Measurements from ENCODE around the gene LRRC55.

The LRRC55 gene
- 0 to 0.13 (median 0) reads per million in 18 experiments for total RNA-seq

GRCh38 chr11:57181678-57182305 lies at the start of gene LRRC55:
Gene LRRC55, plus strand, starts transcription at chr11:57181953. Its CDS starts 70 bp downstream, at chr11:57182023.
- DNase-seq = no peak

DNA sequence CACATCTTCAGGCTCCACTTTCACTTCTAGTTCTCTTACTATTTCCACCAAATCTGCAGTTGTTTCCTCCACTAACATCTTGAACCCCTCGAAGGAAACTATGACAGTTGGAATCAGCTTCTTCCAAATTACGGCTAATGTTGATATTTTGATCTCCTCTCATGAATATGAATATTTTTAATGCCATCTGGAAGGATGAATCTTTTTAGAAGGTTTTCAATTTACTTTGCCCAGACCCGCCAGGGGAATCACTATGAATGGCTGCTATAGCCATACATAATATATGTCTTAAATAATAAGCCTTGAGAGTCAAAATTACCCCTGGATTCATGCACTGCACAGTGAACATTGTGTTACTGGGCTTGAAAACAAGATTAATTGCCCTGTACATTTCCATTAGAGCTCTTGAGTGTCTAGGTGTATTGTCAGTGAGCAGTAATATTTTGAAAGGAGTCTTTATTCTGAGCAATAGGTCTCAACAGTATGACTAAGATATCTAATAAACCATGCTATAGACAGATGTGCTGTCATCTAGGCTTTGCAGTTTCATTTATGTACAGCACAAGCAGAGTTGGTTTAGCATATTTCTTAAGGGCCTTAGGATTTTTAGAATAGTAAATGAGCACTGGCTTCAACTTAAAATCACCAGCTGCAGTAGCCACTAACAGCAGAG lies 48.3 kb upstream of the LRRC55 start:
- no peak for DNase-seq

GRCh38 chr11:57134284-57134683 lies 47.5 kb upstream of the LRRC55 start:
- no peak for DNase-seq

- DNase-seq = no peak
These were observed 46.6 kb upstream of the LRRC55 start for GRCh38 chr11:57135020-57135751.

DNA sequence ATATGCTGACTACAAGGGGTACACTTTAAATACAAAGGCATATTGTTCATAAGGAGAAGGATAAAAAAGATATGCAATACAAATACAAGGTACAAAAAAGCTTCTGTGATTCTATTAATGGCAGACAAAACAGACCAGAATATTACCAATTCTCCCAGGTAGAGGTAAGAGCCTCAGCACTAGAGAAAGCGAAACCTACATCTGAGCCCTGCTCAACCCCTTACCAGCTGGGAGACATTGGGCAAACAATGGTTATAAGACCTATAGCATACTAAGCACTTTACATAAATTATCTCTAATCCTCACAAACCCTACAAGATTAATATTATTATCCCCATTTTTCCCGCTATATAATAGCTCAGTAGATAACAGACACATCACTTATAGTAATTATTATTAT lies 41.2 kb upstream of the LRRC55 start:
- no peak for DNase-seq

GRCh38 chr11:57143459-57143858 lies 38.3 kb upstream of the LRRC55 start:
- DNase-seq = no peak

DNA sequence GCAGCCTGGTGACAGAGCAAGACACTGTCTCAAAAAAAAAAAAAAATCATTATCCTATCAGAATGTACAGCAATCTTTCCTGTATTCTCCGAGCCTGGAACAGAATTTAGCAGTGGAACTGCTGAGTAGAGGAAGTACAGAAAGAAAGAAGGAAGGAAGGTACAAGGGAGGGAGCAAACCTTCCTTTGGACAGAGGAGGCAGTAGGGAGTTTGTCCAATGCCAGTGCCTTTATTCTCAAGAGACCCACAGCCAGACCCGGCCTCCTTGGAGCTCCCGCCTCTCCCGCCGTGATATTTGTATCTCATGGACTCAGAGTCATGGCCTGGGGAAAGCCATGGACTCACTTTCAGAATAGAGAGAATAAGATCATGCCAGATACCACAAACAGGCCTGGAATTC lies 37.7 kb upstream of the LRRC55 start:
- DNase-seq = no peak

DNA sequence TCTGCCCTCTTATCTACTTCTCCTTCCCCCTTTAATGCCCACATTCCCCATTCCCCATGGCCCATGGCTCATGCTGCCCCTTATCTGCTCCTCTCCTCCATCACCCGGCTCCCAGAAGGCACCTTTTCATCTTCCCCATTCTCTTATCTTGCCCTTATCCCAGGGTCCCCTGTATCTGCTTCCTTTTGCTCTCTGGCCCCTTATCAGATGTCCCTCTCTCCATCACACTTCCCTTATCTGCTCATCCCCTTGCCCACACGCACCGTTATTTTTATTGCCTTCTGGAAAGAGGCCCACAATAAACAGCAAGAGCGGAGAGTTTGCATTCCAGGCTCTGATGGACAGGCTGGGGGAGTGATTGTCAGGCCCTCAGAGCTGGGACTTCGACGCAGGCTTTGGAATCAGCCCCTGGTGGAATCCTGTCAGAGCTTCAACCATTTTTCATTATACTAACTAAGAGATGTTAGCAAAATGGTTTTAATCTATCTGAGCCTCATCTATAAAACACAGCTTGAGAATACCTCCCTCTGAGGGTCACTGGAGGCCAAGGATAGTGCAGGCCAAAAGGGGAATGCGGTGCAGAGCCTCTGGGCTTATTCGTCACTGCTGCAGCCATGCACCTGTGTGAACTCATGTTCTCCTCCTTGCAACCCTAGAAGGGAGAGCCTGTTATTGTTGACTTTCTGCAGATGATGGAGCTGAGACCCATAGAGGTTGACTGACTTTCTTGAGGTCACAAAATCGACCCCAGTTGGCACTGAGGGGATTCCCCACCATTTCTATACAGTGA lies 37.0 kb upstream of the LRRC55 start:
- DNase-seq = no peak

DNA sequence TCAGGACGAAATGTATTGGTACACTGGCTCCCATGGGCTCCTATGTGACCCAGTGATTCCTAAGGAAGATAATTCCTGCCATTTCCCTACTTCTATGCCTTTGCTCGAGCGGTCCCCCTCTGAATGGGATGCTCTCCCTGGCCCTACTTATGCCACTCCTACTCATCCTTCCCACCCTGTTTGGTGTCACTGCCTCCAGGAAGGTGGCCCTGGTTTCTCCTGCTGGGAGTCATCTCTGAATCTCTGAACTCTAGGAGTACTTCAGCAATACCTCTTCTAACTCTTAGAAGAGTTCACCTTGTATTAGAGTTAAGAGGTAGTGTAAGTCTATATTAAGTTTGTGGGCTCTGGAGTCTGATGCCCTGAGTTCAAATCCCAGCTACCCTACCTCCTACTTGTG lies 35.5 kb upstream of the LRRC55 start:
- DNase-seq = no peak

- no peak for DNase-seq
These were observed 33.1 kb upstream of the LRRC55 start for GRCh38 chr11:57148621-57149020.

GRCh38 chr11:57150454-57150917 lies 31.3 kb upstream of the LRRC55 start:
- no peak for DNase-seq

GRCh38 chr11:57152134-57152533 lies 29.6 kb upstream of the LRRC55 start:
- no peak for DNase-seq

DNA sequence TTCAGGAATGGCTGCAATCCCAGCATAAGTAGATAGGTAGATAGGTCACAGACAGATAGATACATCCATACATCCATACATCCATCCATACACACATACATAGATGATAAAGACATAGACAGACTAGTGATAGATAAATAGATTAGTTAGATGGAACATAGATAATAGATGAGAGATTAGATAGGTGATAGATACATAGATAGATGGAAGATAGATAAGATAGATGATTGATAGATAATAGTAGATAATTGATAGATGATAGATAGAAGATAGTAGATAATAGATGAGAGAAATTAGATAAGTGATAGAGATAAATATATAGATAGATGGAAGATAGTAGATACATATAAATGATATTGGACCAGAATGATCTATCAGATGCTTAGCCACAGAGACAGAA lies 28.3 kb upstream of the LRRC55 start:
- DNase-seq = no peak

DNA sequence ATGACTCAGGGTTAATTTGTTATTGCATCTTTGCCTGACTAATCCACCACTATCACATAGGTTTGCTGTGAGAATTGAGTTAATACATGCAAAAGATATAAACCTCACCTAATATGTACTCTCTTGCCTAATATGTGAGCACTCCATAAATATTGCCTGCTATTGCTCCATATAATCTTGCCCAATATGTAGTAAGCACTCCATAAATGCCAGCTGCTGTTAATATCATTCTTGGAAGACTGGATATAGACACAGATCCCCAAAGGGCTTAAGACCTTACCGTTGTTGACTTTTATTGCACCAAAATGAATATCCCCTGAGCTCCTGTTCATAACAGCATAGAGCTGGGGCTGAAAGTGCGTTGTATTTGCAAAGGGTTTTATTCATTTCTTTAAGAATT lies 27.0 kb upstream of the LRRC55 start:
- no peak for DNase-seq

DNA sequence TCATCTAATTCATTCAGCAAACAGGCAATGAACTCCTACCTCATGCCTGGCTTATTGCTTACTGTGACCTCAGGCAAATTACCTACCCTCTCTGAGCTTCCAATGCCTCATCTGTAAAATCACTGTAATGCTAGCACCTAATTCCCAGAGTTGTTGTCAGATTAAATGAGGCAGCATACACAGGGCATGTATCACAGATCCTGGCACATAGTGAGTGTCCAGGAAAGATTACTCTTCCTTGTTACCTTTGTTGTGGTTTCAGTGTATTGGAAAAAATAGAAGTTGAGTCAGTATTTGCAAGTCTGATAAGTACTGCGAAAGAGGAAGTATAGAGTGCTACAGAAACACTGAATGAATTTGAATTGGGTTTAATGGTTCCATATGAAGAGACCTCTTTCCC lies 26.4 kb upstream of the LRRC55 start:
- DNase-seq = no peak

GRCh38 chr11:57155838-57156607 lies 25.7 kb upstream of the LRRC55 start:
- no peak for DNase-seq

DNA sequence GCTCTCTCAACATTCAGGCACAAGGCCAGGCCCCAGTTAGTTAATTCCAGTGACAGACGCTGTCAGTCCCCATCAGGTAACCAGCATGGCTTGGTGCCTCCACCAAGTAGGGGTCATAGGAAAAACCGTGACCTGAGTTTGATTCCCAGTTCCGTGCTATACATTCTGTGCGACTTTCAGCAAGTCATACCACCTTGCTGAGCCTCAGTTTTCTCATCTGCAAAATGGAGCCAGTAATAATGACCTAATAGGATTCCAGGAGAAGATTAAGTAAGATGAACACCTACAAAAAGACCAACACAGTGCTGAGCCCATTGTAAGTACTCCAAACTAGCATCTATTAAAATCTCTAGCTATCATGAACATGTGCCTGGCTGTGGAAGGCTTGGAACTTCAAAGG lies 24.8 kb upstream of the LRRC55 start:
- DNase-seq = no peak

DNA sequence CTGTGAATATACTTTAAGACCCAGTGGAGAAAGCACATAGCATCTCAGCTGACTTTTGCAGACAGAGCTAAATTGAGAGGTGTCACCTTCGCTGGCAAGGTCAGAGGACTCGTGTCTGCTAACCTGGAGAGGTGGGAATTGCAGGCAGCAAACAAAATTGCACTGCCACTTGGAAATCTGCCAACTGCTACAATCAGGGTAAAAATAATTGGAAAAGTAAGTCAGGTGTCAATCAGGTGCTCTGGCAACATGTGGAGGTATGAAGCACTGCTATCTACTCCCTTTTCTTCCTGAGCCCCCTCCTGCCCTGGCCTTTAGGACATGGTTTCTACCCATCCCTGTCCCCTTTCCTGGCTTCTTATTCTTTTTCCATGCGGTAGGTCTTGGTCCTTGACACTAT lies 24.1 kb upstream of the LRRC55 start:
- DNase-seq = no peak

DNA sequence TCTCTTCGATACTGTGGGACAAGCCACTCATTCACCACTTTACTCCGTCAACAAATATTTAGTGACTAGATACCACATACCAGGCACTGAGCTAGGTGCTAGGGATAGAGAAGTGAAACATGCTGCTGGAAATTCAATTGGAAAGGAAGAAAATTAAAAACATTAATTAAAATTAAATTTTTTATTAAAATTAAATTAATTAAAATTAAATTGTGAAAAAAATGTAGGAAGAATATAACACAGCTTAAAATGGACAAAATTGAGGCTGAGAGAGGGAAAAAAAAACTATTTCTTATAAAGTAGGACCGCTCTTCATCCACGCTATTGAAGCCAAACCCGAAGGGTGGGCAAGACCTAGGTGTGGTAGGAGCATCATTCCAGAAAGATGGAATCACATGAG lies 23.6 kb upstream of the LRRC55 start:
- DNase-seq = no peak

- DNase-seq = no peak
These were observed 23.2 kb upstream of the LRRC55 start for GRCh38 chr11:57158599-57158998.

DNA sequence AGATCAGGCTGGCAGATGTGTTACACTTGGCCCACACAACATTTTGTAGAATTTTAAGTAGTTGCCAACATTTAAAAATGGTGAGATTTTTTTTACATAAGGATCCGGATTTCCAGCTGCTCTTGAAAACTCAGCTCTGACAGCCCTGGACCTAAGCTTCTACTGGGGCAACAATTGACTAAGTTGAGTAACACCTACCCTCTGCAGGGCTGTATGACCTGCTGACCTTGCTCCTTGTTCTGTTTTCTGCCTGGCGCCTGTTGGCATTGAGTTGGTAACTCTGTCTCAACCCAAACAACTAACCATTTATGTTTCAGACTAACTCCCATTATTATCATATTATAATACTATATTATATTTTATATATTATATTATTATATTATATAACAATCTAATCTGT lies 21.1 kb upstream of the LRRC55 start:
- no peak for DNase-seq

DNA sequence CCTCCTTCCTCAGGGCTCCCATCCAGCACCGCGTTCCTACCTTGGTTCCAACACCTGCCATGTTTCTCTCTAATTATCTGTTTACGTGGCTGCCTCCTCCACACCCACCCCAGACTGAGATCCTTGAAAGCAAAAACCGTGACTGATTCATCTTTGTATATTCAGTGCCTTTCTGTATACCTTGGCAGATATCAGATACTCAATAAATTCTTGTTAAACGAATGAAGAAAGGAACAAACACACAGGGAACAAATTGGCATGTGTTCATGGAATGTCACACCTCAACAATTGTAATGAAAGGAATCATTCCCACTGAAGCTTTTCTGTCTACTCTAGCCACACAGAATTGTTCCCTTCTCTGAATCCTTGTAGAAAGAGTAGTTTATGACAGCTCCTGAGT lies 20.4 kb upstream of the LRRC55 start:
- no peak for DNase-seq

Data from inflammatory macrophage (primary cell).